ENCODE measurements around the gene SENP6. TPM values are rescaled to one million over a fixed set of nuclear protein-coding genes. Genes with fewer than 3 reads are reported as not detected.
"Not testable (repeated sequence)": the region's sequence is repeated elsewhere in the genome, so short reads cannot be mapped to it uniquely, and the experiment has no call there.

The SENP6 gene
- polyA plus RNA-seq, 1 of the 3 experiments (the other 2 are of a cell fraction), result 16.2 TPM

DNA sequence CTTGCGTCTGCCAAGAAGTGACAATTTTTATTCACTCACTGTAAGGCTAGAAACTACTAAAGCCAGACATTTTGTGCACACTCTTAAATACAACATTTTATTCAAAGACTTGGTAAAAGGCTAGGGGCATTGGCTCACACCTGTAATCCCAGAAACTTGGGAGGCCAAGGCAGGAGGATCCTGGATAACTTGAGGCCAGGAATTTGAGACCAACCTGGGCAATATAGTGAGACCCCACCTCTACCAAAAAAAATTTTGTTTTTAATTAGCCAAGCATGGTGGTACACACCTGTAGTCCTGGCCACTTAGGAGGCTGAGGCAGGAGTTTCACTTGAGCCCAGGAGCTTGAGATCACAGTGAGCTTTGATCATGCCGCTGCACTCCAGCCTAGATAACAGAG, 11.3 kb upstream of the SENP6 start (continued):
- TF ChIP-seq POLR2AphosphoS5 (IDR thresholded peaks at IDR 0.05; ENCODE audit: low read depth, low read length) (no peak), JUND (IDR thresholded peaks at IDR 0.05) (no peak), USF1 (IDR thresholded peaks at IDR 0.05; ENCODE audit: borderline replicate concordance, low read depth) (no peak)

- 91% methylated on average over 2 of the region's 2 CpGs for WGBS (ENCODE audit: low lambda C conversion rate)
- H3K9me2 ChIP-seq; H3K4me2 ChIP-seq; CTCF ChIA-PET; DNase-seq; H3K9ac ChIP-seq; H4K20me1 ChIP-seq (ENCODE audit: insufficient read depth); H3K4me3 ChIP-seq (ENCODE audit: low read depth in 2 of 2, low read length in 1 of 2); H3K27me3 ChIP-seq (ENCODE audit: insufficient read depth); POLR2A ChIA-PET; H3F3A ChIP-seq (replicated peaks; ENCODE audit: insufficient read depth); H3K9me3 ChIP-seq; H3K36me3 ChIP-seq (replicated peaks in 1 of 2; ENCODE audit: control insufficient read depth in 1 of 2, insufficient read depth in 2 of 2, low read length in 1 of 2); H2AFZ ChIP-seq (ENCODE audit: low read depth); H3K27ac ChIP-seq (ENCODE audit: low read depth in 2 of 2, low read length in 1 of 2); H3K4me1 ChIP-seq (ENCODE audit: control insufficient read depth in 1 of 2, insufficient read depth in 2 of 2, low read depth in 1 of 2, low read length in 1 of 2): not testable (repeated sequence)
- peaks cover 13% of the 10 kb centered on the region for H3K79me2 ChIP-seq (ENCODE audit: insufficient read depth)
Measured at GRCh38 chr6:75596380-75596779, 5.3 kb upstream of the SENP6 start.

GRCh38 chr6:75600768-75601167, 912 bp upstream of the SENP6 start:
- CTCF ChIA-PET, result no interaction called here
- POLR2A ChIA-PET, result interaction anchor here (1.1 to 2.2 kb wide), 3 partner anchors 20 to 46 kb away, joined by 3 to 5 read pairs (median 4); no protein-coding TSS in a partner anchor
- Histone ChIP-seq H3K4me3 (ENCODE audit: low read depth in 2 of 2, low read length in 1 of 2) (peak overlapping the region; percentile 86 to 90; a peak in 2 of 4 replicates), H3K36me3 (replicated peaks in 1 of 2; ENCODE audit: control insufficient read depth in 1 of 2, insufficient read depth in 2 of 2, low read length in 1 of 2) (peaks cover 2 to 3% of the 10 kb centered on the region in 2 experiments), H4K20me1 (ENCODE audit: insufficient read depth) (peaks cover 27% of the 10 kb centered on the region), H3F3A (replicated peaks; ENCODE audit: insufficient read depth) (peaks cover 4% of the 10 kb centered on the region), H3K79me2 (ENCODE audit: insufficient read depth) (peaks cover 56% of the 10 kb centered on the region), H3K4me2 (peak overlapping the region; percentile 82), H2AFZ (ENCODE audit: low read depth) (peak overlapping the region; percentile 94), H3K27me3 (ENCODE audit: insufficient read depth) (no peaks in the 10 kb centered on the region), H3K9me3 (no peaks in the 10 kb centered on the region), H3K9ac (peak overlapping the region; percentile 99), H3K4me1 (ENCODE audit: control insufficient read depth in 1 of 2, insufficient read depth in 2 of 2, low read depth in 1 of 2, low read length in 1 of 2) (no peaks in the 10 kb centered on the region; a peak in 2 of 4 replicates), H3K27ac (ENCODE audit: low read depth in 2 of 2, low read length in 1 of 2) (peak overlapping the region; percentile 92 to 97), H3K9me2 (no peaks in the 10 kb centered on the region)
- TF ChIP-seq PBX3 (IDR thresholded peaks at IDR 0.05), result 0 out of 2 replicates have a peak, but pooled peaks have one; percentile 6
- TF ChIP-seq JUND (IDR thresholded peaks at IDR 0.05), result no peak
- no peak for TF ChIP-seq MEF2A (IDR thresholded peaks at IDR 0.05; ENCODE audit: borderline replicate concordance, low read depth)
- DNase-seq, result peak; percentile 16
- WGBS (ENCODE audit: low lambda C conversion rate), result 55% methylated on average over 7 of the region's 7 CpGs

All from SK-N-SH (cell line).